Activated effector memory CD4-positive, alpha-beta T cell treated with Interleukin-2 at 50 U/mL for 16 hours (primary cell): ENCODE results near the gene CEP250.
"Not testable (repeated sequence)": the region's sequence is repeated elsewhere in the genome, so short reads cannot be mapped to it uniquely, and the experiment has no call there.

Source experiments
- DNase-seq: peaks from one replicate; pipeline ENCODE4 v3.0.0-alpha.2; 2020

CEP250 gene, protein sequence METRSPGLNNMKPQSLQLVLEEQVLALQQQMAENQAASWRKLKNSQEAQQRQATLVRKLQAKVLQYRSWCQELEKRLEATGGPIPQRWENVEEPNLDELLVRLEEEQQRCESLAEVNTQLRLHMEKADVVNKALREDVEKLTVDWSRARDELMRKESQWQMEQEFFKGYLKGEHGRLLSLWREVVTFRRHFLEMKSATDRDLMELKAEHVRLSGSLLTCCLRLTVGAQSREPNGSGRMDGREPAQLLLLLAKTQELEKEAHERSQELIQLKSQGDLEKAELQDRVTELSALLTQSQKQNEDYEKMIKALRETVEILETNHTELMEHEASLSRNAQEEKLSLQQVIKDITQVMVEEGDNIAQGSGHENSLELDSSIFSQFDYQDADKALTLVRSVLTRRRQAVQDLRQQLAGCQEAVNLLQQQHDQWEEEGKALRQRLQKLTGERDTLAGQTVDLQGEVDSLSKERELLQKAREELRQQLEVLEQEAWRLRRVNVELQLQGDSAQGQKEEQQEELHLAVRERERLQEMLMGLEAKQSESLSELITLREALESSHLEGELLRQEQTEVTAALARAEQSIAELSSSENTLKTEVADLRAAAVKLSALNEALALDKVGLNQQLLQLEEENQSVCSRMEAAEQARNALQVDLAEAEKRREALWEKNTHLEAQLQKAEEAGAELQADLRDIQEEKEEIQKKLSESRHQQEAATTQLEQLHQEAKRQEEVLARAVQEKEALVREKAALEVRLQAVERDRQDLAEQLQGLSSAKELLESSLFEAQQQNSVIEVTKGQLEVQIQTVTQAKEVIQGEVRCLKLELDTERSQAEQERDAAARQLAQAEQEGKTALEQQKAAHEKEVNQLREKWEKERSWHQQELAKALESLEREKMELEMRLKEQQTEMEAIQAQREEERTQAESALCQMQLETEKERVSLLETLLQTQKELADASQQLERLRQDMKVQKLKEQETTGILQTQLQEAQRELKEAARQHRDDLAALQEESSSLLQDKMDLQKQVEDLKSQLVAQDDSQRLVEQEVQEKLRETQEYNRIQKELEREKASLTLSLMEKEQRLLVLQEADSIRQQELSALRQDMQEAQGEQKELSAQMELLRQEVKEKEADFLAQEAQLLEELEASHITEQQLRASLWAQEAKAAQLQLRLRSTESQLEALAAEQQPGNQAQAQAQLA (N-terminal part only)

GRCh38 chr20:35454881-35455609 lies at the start of gene CEP250:
TSS of gene CEP250 (plus strand) at chr20:35455598. CDS start at chr20:35462368, 6,770 bp downstream.
- peak; percentile 91 for DNase-seq

DNA sequence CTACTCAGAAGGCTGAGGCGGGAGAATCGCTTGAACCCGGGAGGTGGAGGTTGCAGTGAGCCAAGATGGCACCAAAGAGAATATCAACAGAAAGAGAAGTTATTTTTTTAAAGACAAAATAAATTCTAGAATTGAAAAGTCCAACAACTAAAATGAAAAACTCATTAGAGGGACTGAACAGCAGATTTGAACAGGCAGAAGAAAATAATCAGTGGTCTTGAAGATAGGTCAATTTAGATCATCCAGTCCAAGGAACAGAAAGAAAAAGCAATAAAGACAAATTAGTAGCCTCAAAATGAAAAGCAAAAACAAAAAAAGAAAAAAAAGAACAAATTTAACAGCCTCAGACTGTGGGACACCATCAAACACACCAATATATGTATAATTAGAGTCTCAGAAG lies 49.6 kb upstream of the CEP250 start:
- DNase-seq = no peak

DNA sequence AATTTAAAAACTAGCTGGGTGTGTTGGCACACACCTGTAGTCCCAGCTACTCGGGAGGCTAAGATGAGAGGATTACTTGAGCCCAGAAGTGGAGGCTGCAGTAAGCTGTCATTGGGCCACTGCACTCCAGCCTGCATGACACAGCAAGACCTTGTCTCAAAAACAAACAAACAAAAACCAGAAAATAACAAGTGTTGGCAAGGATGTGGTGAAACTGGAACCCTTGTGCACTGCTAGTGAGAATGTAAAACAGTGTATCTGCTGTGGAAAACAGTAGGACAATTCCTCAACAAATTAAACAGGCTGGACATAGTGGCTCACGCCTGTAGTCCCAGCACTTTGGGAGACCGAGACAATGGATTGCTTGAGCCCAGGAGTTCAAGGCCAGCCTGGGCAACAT lies 47.1 kb upstream of the CEP250 start:
- DNase-seq = no peak

- DNase-seq = no peak
Measured at GRCh38 chr20:35409542-35409941, 45.9 kb upstream of the CEP250 start.

- no peak for DNase-seq
Measured at GRCh38 chr20:35410613-35411012, 44.8 kb upstream of the CEP250 start.

DNA sequence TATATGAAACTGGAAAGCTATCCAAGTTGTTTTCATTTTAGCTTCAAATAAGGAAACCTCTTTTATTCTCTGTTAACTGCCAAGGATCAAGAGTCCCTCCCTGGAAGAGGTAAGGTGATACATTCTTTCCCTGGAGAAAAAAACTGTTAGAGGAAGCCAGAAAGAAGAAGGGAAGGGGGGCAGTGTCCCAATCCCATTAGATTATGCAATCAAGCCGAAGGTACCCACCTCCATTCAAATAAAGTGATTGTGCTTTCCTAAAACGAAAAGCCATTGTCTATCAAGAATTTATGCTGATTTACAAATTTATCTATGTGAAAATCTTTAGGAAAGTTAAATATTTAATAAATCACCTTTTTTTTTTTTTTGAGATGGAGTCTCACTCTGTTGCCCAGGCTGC lies 34.1 kb upstream of the CEP250 start:
- no peak for DNase-seq

DNA sequence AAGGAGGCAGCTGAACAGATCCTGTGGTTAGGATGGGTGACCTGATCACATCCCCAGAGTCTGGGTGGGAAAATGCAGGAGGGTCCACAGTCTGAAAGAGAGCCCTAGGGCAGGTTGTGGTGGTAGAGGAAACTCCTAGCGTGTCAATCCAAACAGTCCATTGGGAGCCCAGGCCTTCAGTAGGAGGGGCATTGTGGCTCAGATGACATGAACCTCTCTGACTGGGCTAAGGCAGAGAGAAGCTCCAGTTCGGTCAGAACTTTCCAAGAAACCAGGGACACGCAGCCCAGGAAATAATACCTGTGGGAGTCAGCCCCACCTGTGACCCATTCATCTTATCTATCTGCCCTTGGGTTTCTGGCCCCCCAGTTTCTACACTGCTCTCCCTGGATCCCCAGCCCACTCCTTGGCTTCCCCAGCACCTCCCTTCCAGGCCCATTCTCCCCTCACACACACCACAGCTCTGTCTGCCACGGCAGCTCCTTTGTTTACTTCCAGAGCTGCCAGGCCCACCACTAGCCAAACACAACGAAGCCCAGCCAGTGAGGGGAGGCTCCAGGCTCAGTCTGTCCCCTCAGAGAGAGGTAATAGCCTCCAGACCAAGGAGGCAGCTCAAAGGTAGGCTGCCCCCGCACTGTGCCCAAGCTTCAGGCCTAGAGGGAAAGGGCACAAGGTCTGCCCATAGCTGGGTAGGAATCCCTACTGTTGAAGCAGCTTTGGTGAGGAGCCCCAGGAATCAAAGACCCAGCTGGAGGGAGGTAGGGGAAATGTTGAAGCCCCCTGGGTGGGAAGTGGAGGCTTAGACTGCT lies 23.6 kb upstream of the CEP250 start:
- no peak for DNase-seq

DNA sequence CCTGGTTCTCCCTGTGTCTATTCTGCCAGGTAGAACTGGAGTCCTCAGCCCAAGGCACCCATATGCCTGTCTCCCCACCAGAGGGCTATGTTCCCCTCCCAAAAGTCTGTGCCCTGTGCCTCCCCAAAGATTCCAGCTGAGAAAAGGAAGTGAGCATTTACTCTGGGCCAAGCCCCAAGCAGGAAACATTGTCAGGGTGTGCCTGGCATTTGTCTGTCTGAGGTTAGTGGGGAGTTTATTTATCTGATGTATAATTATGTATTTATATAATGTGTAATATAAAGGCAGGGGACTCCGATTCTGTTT lies 23.0 kb upstream of the CEP250 start:
- no peak for DNase-seq

DNA sequence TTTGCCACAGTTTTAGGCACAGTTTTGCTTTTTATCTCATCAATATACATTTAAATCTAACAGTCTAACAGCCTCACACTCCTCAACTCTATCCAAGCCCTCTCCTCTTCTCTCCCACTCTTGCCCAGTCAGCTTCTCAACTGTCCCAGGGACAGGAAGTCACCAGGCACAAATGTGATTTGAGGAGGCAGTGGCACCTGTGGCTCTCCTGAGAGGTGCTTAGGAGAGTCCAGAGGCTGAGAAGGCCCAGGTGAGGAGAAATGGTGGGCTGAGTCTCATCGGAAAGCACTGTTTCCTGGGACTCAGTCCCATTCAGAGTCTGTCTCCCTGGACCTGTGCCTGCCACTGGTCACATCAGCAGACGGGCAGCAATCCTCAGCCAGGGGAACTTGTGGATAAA lies 22.1 kb upstream of the CEP250 start:
- no peak for DNase-seq

GRCh38 chr20:35434085-35435005 lies 21.1 kb upstream of the CEP250 start:
- DNase-seq = no peak

DNA sequence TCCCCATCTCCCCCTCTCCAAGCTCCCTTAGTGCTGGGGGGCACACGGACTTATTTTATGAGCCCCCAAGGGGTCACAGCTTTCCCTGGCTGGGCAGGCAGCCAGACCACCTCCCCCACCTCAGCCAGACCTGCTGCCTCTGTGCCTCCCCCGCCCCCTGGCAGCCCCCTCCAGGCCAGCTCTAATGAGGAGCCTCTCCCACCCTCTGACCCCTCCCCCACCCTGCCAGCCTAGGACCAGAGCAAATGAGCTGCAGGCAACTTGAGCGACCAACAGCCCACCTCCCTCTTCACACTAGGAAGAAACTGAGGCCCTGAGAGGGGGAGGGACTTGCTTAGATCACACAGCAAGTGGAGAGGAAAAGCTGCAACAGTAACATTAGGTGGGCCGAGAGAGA lies 19.2 kb upstream of the CEP250 start:
- DNase-seq = no peak

- DNase-seq = no peak
Measured at GRCh38 chr20:35437599-35437998, 17.8 kb upstream of the CEP250 start.

DNA sequence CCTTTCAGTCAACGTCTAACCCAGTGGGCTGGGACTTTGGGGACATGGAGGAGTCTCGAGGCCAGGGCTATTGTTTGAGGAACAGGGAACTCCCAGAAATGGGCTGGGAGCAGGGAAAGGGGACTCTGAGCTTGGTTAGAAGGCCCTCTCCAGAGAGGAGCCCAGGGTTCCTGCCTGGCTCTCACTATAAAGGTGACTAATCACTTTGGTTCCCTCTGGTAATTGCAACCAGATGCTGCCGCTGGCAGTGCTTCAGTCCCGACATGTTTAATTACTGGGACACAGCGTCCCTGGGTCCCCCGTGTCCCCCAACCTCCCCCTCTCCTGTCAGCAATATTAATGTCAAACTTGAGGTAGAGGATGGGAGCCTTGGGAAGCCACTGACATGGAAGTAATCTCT lies 12.4 kb upstream of the CEP250 start:
- no peak for DNase-seq

- DNase-seq = no peak
Measured at GRCh38 chr20:35444226-35444625, 11.2 kb upstream of the CEP250 start.

DNA sequence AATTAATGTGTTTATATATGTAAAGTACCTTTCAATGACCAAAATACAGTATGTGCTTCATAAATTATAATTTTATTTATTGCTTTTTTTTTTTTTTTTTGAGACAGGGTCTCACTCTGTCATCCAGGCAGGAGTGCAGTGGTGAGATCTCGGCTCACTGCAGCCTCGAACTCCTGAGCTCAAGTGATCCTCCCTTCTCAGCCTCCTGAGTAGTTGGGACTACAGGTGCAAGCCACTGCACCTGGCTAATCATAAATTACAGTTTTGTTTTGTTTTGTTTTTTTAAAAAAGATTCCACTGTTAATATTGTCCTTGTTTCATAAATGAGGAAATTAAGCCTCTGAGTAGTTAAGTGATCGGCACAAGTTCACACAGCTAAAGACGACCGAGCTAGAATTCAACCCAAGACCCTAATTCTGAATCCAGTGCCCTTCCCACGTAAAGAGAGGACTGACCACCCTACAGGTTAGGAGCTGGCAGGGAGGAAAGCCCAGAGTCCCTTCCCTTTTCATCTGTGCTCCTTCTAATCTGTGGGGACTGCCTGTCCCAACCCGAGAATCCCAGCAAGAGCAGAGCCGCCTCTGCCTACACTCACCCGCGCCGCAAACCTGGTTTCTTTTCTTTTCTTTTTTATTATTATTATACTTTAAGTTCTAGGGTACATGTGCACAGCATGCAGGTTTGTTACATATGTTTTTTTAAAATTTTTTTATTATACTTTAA lies 8.9 kb upstream of the CEP250 start:
- no peak for DNase-seq

DNA sequence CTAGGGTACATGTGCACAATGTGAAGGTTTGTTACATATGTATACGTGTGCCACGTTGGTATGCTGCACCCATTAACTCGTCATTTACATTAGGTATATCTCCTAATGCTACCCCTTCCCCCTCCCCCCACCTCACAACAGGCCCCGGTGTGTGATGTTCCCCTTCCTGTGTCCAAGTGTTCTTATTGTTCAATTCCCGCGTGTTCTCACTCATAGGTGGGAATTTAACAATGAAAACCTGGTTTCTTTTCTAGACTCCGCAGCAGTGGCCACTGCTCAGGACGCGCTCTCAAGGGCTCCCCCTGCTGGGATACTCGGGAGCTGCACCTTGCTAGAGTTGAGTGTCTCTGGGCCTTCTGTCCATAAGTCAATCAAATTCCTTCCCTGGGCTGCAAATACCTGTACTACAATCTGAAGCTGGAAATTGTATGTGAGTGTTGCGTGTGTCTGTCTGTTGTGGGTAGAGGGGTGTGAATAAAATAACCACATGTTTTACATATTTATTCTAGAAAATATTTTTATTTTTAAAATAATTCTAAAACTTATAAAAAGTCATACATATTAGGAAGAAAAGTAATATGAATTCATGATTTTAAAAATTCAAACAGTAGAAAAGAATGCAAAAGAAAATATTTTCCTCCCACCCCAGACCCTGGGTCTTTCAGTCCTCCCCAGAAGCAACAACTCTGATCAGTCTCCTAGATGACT lies 8.2 kb upstream of the CEP250 start:
- DNase-seq = peak; percentile 81

DNA sequence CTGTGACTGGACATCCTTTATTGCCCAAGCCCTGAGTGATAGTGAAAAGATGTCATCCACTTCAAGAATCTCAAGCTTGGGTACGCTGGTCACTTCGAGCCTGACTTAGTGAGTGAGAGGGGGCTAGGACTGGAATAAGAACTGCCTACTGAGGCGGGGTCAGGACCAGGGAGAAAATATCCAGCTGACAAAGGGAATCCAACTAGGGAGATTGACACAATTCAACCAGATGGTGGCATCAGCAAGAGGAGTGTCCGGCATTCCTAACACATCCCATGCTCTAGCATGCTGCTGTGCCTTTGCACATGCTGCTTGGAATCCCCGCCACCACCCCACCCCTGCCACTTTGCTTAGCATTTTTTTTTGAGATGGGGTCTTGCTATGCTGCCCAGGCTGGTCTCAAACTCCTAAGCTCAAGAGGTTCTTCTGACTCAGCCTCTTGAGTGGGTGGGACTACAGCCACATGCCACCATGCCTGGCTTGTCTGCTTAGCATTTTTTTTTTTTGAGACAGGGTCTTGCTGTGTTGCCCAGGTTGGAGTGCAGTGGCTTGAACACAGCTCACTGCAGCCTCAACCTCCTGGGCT lies 6.5 kb upstream of the CEP250 start:
- no peak for DNase-seq

DNA sequence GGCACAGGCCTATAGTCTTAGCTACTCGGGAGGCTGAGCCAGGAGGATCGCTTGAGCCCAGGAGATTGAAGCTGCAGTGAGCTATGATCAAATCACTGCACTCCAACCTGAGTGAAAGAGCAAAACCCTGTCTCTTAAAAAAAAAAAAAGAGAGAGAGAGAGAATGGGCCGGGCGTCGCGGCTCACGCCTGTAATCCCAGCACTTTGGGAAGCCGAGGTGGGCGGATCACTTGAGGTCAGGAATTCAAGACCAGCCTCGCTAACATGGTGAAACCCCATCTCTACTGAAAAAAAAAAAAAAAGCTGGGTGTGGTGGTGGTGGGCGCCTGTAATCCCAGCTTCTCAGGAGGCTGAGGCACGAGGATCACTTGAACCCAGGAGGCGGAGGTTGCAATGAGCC lies 5.5 kb upstream of the CEP250 start:
- DNase-seq = not testable (repeated sequence)

DNA sequence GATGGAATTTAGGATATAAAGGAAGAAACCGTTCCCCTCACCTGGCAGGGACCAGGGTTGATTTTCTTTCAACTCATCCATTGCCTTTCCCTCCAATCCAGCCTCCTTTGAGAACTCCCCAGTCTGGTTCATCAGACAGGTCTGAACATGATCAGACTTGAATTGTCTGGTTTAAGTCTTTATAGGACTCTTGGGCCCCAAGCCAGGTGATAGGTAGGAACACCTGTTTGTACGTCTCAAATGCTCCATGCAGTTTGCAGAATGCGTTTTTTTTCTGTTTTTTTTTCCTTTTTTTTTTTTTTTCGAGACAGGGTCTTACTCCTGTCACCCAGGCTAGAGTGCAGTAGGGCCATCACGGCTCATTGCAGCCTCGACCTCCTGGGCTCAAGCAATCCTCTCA lies 4.1 kb upstream of the CEP250 start:
- DNase-seq = no peak
